Measurements from ENCODE around the gene SPACA7. TPM values are rescaled to one million over a fixed set of nuclear protein-coding genes. Genes with fewer than 3 reads are reported as not detected.

The SPACA7 gene
- total and polyA plus RNA-seq, 5 experiments from 2014 or later = not detected

DNA sequence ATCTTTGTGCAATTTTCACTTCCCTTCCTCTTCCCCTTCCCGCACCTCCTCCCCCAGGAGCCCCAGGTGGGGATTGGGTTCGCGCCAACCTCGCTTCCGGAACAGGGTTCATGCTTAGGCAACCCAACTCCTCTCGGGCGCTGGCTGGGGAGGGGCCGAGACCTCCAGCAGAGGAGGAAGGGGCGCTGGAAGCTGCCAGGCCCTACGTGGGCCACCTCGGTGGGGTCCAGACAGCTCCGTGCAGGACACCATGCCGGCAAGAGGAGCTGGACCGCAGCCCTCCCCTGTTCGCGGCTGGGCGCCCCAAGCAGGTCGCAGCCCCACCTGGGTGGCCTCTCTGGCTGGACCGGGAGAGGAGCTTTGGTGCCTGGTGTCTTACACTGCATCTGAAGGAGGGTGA, 91.1 kb downstream of the SPACA7 start:
- Mint-ChIP-seq H3K4me1 (no peaks in the 10 kb centered on the region), H3K27me3 (peaks cover 0 to 4% (median 2%) of the 10 kb centered on the region in 5 donors), H3K4me3 (no peak overlapping the region), H3K27ac (no peak overlapping the region), H3K9me3 (peaks cover 0 to 15% (median 11%) of the 10 kb centered on the region in 9 donors), H3K36me3 (peaks cover 3 to 29% (median 8%) of the 10 kb centered on the region in 3 donors)
- POLR2A ChIA-PET = no interaction called here
- ATAC-seq (no peak), DNase-seq (no peak)

DNA sequence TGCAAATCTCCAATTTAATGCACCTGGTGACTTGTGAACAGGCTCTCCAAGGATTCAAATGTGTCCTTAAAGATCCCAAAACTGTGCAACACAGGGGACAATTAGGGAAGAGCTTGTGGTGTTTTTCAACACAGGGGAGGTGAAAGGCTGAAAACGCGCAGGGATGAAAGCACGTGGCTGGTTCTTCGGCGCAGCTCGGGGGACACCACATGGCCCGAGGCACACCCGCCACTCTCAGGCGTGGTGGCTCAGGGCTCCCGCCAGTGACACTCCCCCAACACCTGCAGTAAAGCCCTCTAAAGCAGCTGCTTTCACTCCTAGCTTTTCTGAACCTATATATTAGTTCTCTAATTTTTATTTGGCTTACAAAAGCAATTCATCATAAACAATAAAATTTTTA, 91.9 kb downstream of the SPACA7 start:
- H3K27me3 Mint-ChIP-seq = no peaks in the 10 kb centered on the region
- no peak overlapping the region for H3K27ac Mint-ChIP-seq
- ATAC-seq = no peak
- peaks cover 0 to 16% (median 9%) of the 10 kb centered on the region in 9 donors for H3K9me3 Mint-ChIP-seq
- DNase-seq = no peak
- POLR2A ChIA-PET = no interaction called here
- H3K4me3 Mint-ChIP-seq = no peak overlapping the region
- peaks cover 3 to 25% (median 3%) of the 10 kb centered on the region in 3 donors for H3K36me3 Mint-ChIP-seq
- H3K4me1 Mint-ChIP-seq = no peaks in the 10 kb centered on the region

DNA sequence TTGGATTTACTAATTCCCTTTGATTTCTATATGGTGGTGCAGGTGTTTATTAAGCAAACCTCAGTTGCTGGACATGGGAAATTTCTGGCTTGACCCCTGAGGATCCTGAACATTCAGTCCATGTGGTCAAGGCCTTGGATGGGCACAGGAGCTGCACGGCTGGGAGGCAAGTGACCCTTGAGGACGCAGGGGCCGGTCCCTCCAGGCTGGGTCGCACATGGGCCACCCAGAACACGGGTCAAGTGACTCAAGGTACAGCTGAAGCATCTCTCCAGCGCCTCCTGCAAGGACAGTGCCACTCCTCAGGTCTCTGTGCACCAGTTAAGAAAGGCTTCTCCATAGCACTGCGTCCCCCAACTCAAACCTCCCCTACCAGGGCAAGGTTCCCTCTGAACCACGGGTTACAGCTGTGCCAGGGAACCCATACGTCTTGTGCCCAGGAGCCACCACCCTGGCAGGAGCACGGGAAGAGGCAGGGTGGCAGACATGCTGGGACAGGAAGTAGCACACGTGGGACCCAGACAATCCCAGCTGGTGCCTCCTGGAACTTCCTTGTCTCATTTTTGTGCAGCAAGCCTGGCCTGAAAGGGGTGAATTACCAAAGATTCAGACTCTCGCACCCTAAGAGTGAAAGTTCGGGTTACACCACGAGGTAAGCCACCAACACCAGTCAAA, 93.1 kb downstream of the SPACA7 start:
- DNase-seq = no peak
- no peak overlapping the region for H3K4me3 Mint-ChIP-seq
- no peaks in the 10 kb centered on the region for H3K27me3 Mint-ChIP-seq
- POLR2A ChIA-PET = no interaction called here
- H3K4me1 Mint-ChIP-seq = no peaks in the 10 kb centered on the region
- peaks cover 0 to 14% (median 7%) of the 10 kb centered on the region in 9 donors for H3K9me3 Mint-ChIP-seq
- no peak for ATAC-seq
- H3K36me3 Mint-ChIP-seq = peaks cover 0 to 18% (median 3%) of the 10 kb centered on the region in 3 donors
- no peak overlapping the region for H3K27ac Mint-ChIP-seq

DNA sequence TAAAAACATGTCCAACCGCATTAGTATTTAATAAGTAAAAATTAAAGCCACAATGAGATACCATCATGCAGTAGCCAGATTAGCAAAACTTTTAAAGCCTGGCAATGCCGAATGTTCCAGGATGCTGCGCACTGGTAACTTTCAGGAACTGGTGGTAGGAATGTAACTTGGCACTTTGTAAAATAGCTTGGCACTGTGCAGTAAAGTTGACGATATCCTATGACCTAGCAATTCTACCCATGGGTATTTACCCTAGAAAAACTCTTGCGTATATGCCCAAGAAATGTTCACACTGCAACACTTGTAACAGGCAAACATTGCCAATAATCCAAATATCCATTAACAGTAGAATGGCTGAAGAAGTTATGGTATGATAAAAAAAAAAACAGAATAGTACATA, 97.7 kb downstream of the SPACA7 start:
- DNase-seq (no peak), ATAC-seq (no peak)
- Mint-ChIP-seq H3K27me3 (no peaks in the 10 kb centered on the region), H3K4me1 (no peaks in the 10 kb centered on the region), H3K27ac (no peak overlapping the region), H3K36me3 (peaks cover 0 to 18% (median 0%) of the 10 kb centered on the region in 3 donors), H3K4me3 (no peak overlapping the region), H3K9me3 (peaks cover 0 to 14% (median 7%) of the 10 kb centered on the region in 9 donors)
- POLR2A ChIA-PET = no interaction called here

DNA sequence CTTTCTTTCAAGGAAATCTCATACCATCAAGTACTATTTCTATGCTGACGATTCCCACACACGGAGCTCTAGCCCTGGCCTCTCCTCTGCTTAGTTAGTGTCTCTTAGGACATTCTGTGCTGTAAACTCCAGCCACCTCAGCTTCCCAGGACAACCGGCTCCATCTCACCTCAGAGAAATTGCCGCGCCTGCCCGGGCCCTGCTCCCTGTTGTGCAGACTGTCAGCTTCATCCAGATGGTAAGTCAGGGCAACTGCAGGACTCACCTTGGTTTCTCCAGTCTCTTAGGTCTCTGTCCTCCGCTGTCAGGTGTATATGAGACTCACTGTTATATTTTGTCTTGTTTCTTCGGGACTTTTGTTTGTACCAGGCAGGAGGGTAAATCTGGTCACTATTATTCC, 98.7 kb downstream of the SPACA7 start:
- ATAC-seq = no peak
- DNase-seq = no peak
- Mint-ChIP-seq H3K27ac (peak overlapping the region in 1 of 10 donors; percentile 32), H3K4me1 (no peaks in the 10 kb centered on the region), H3K9me3 (peaks cover 0 to 14% (median 7%) of the 10 kb centered on the region in 9 donors), H3K27me3 (no peaks in the 10 kb centered on the region), H3K4me3 (no peak overlapping the region), H3K36me3 (peaks cover 0 to 18% (median 0%) of the 10 kb centered on the region in 3 donors)
- POLR2A ChIA-PET = no interaction called here

DNA sequence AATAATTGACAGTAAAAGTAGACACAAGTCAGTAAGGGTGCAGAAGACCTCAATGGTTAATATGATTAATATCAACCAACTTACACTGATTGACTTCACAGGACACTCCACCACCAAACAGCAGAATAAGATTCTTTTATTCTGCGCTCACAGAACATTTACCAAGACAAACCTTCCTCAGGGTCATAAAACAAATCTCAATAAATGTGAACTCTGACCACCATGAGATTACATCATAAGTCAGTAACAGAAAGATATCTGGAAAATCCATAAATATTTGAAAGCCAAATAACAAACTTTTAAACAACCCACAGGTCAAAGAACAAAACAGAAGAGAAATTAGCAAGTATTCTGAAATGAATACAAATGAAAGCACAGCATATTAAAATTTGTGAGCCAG, 99.7 kb downstream of the SPACA7 start:
- DNase-seq (no peak), ATAC-seq (no peak)
- H3K4me3 Mint-ChIP-seq = no peak overlapping the region
- POLR2A ChIA-PET = interaction anchor here (0.7 kb wide), 1 partner anchor 697 kb away, joined by 3 read pairs; no protein-coding TSS in a partner anchor
- H3K27me3 Mint-ChIP-seq = no peaks in the 10 kb centered on the region
- H3K9me3 Mint-ChIP-seq = peaks cover 0 to 14% (median 8%) of the 10 kb centered on the region in 9 donors
- H3K4me1 Mint-ChIP-seq = no peaks in the 10 kb centered on the region
- H3K36me3 Mint-ChIP-seq = peaks cover 0 to 14% (median 0%) of the 10 kb centered on the region in 3 donors
- H3K27ac Mint-ChIP-seq = no peak overlapping the region

DNA sequence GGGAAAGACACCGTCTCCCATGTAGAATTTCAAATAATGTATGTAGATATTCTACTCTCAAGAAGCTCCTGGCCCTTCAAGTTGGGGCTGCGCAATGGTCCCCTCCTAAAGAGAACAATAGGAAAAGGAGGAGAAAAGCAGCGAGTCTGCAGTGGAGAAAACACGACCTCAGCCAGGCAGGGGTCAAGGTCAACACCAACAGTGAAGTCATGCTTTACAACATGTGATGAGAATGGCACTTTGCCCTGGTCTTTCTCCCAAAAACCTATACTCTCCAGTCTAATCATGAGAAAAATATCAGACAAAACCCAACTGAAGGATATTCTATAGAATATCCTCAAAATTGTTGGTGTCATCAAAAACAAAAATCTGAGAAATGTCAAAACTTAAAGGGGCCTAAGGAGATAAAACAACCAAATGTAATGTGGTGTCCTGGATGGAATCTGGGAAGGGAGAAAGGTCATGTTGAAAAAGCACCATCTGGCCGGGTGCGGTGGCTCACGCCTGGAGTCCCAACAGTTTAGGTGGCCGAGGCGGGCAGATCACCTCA, 101.0 kb downstream of the SPACA7 start:
- no peak for ATAC-seq
- no peak for DNase-seq
- no peak overlapping the region for H3K27ac Mint-ChIP-seq
- POLR2A ChIA-PET = no interaction called here
- no peak overlapping the region for H3K4me3 Mint-ChIP-seq
- H3K4me1 Mint-ChIP-seq = no peaks in the 10 kb centered on the region
- peaks cover 0 to 13% (median 10%) of the 10 kb centered on the region in 9 donors for H3K9me3 Mint-ChIP-seq
- no peaks in the 10 kb centered on the region for H3K27me3 Mint-ChIP-seq
- H3K36me3 Mint-ChIP-seq = peaks cover 0 to 3% (median under 1%) of the 10 kb centered on the region in 3 donors

DNA sequence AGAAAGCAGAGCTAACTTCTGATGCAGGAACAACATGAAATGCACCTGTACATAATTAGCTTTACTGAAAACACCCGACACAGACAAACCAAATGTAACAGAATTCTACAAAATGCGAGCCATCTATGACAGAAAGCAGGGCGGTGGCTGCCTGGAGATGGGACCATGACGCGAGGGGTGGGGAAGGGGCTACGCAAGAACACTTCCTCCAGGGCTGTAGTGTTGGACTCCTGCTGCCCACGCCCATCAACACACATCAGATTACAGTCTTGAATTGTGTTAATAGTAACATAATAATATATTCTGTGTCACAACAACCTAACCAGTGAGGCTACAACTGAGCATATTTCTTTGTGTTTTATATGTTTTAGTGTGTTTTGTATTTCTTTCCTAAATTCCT, 103.2 kb downstream of the SPACA7 start:
- peaks cover 1 to 12% (median 10%) of the 10 kb centered on the region in 3 donors for H3K36me3 Mint-ChIP-seq
- POLR2A ChIA-PET = no interaction called here
- no peak for ATAC-seq
- DNase-seq = no peak
- no peak overlapping the region for H3K27ac Mint-ChIP-seq
- no peaks in the 10 kb centered on the region for H3K27me3 Mint-ChIP-seq
- H3K9me3 Mint-ChIP-seq = peaks cover 5 to 26% (median 10%) of the 10 kb centered on the region in 9 donors
- H3K4me3 Mint-ChIP-seq = no peak overlapping the region
- no peaks in the 10 kb centered on the region for H3K4me1 Mint-ChIP-seq

DNA sequence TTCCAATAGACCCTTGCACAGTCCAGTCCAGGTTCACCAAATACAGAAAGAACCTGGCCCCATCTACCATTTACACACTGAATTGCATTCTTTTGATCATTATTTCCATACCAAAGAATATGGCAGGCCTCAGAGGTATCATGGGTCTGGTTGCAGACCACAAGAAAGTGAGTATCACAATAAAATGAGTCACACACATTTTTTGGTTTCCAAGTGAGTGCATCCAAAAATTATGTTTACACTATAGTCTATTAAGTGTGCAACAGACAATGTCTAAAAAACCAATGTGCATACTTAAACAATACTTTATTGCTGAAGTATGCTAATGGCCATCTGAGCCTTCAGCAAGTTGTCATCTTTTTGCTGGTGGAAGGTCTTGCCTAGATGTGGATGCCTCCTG, 105.3 kb downstream of the SPACA7 start:
- H3K27ac Mint-ChIP-seq = no peak overlapping the region
- H3K4me3 Mint-ChIP-seq = no peak overlapping the region
- H3K9me3 Mint-ChIP-seq = peaks cover 5 to 28% (median 10%) of the 10 kb centered on the region in 9 donors
- DNase-seq (no peak), ATAC-seq (no peak)
- no peaks in the 10 kb centered on the region for H3K27me3 Mint-ChIP-seq
- peaks cover 20 to 28% (median 21%) of the 10 kb centered on the region in 3 donors for H3K36me3 Mint-ChIP-seq
- POLR2A ChIA-PET = no interaction called here
- no peaks in the 10 kb centered on the region for H3K4me1 Mint-ChIP-seq

DNA sequence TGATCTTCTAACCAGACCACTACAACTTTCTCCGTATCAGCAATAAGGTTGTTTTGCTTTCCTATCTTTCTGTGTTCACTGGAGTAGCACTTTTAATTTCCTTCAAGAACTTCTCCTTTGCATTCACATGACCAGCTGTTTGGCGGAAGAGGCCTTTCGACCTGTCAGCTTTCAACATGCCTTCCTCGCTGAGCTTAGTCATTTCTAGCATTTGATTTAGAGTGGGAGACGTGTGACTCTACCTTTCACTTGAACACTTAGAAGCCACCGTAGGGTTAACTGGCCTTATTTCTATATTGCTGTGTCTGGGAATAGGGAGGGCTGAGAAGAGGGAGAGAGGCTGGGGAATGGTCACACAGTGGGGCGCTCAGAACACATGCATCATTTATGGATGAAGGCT, 107.1 kb downstream of the SPACA7 start:
- DNase-seq (no peak), ATAC-seq (no peak)
- Mint-ChIP-seq H3K4me1 (no peaks in the 10 kb centered on the region), H3K27me3 (no peaks in the 10 kb centered on the region), H3K4me3 (no peak overlapping the region), H3K9me3 (peaks cover 5 to 28% (median 10%) of the 10 kb centered on the region in 9 donors), H3K27ac (no peak overlapping the region), H3K36me3 (peaks cover 33 to 44% (median 37%) of the 10 kb centered on the region in 3 donors)
- POLR2A ChIA-PET = no interaction called here

Other genes with a start within 250 kb of the SPACA7 start
- gene TUBGCP3, start 211.8 kb downstream of the SPACA7 start, total RNA-seq = 10 to 100 TPM; 46.0 to 48.6 TPM
- gene TUBGCP3, start 211.8 kb downstream of the SPACA7 start, polyA plus RNA-seq = 10 to 100 TPM in 2 of 3 donors, 1 to 10 TPM in 1; 8.5 to 14.6 (median 10.6) TPM